Retinal pigment epithelial cell (primary cell): ENCODE measurements around the gene PKDREJ.

ENCODE experiments used
- DNase-seq: peaks from one replicate; pipeline ENCODE4 v3.0.0-alpha.2; 2010; ENCODE audit warnings: low read depth
- H3K4me3 ChIP-seq: 2 replicates; pipeline ENCODE4 v1.5.1; 2011; ENCODE audit warnings: mild to moderate bottlenecking, low read length, control low read depth, moderate library complexity
- TF ChIP-seq, protein P1 (sequence below): conservative IDR thresholded peaks from 2 replicates; pipeline ENCODE4 v1.5.1; 2011; ENCODE audit warnings: low read depth, low read length, control low read depth, inconsistent platforms

PKDREJ gene

DNA sequence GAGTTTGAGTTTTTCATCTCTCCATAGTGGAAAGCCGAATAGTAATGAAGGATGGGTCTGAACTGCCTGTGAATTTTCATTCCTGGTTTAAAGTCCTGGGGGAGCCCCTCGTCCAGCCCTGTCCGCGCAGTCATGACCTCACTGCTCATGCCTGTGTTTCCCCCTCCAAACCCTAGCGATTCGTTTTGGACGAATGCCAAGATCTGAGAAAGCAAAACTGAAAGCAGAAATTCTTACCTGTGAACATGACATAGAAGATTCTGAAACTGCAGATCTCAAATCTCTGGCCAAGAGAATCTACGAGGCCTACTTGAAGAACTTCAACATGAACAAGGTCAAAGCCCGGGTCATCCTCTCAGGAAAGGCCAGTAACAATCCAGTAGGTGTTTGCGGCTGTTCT lies 43.5 kb downstream of the PKDREJ start:
- TF ChIP-seq, protein P1, sequence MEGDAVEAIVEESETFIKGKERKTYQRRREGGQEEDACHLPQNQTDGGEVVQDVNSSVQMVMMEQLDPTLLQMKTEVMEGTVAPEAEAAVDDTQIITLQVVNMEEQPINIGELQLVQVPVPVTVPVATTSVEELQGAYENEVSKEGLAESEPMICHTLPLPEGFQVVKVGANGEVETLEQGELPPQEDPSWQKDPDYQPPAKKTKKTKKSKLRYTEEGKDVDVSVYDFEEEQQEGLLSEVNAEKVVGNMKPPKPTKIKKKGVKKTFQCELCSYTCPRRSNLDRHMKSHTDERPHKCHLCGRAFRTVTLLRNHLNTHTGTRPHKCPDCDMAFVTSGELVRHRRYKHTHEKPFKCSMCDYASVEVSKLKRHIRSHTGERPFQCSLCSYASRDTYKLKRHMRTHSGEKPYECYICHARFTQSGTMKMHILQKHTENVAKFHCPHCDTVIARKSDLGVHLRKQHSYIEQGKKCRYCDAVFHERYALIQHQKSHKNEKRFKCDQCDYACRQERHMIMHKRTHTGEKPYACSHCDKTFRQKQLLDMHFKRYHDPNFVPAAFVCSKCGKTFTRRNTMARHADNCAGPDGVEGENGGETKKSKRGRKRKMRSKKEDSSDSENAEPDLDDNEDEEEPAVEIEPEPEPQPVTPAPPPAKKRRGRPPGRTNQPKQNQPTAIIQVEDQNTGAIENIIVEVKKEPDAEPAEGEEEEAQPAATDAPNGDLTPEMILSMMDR, result no peak
- H3K4me3 ChIP-seq, result no peak overlapping the region
- no peak for DNase-seq

DNA sequence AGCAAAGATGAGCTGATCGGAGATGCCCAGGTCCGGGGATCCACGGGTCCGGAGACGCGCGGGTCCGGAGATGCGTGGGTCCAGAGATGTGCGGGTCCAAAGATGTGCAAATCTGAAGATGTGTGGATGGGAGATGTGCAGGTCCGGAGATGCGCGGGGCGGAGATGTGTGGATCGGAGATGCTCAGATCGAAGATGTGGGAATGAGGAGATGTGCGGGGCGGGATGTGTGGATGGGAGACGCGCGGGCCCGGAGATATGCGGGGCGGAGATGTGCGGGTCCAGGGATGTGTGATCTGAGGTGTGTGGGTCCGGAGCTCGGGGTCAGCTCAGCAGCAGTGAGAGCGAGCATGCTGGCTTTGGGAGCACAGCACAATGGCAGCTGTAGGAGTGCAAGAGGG lies 48.5 kb downstream of the PKDREJ start:
- TF ChIP-seq, protein P1, result no peak
- no peak for DNase-seq
- no peak overlapping the region for H3K4me3 ChIP-seq

DNA sequence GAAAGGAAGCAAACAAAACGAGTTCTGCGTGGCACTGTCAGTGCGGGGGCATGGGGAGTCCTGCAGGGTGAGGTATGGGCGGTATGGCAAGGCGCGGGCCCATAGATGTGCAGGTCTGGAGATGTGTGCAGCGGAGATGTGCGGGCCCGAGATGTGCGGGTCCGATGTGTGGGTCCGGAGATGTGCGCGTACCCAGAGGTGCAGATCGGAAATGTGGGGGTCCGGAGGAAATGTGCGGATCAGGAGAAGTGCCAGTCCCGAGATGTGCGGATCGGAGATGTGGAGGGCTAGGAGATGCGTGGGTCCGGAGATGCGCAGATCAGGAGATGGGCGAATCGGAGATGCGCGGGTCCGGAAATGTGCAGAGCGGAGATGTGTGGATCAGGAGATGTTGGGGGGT lies 49.0 kb downstream of the PKDREJ start:
- TF ChIP-seq, protein P1, result no peak
- H3K4me3 ChIP-seq, result no peak overlapping the region
- DNase-seq, result no peak

DNA sequence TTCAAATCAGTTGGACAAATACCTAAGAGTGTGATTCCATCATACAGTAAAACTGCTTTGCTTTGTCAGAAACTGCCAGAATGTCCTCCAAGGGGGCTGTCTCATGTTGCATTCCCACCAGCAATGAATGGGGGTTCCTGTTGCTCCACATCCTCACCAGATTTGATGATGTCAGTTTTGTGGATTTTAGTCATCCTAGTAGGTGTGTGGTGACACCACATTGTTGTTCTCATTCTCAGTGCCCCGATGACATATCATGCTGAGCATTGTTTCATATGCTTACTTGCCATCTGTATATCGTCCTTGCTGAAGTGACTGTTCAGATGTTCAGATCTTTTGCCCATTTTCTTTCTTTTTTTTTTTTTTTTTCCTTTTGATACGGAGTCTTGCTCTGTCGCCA lies 50.1 kb downstream of the PKDREJ start:
- no peak overlapping the region for H3K4me3 ChIP-seq
- TF ChIP-seq, protein P1, result no peak
- no peak for DNase-seq

DNA sequence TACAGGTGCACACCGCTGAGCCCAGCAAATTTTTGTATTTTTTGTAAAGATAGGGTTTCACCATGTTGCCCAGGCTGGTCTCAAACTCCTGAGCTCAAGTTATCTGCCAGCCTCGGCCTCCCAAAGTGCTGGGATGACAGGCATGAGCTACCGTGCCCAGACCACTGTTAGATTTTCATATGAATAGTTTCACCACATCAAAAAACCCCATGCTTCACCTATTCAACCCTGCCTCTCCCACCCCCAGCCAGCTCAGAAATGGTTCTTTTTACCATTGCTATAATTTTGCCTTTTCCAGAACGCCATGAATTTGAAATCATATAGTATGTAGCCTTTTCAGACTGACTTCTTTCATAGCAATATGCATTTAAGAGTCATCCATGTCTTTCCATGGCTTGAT lies 50.9 kb downstream of the PKDREJ start:
- TF ChIP-seq, protein P1, result no peak
- H3K4me3 ChIP-seq, result no peak overlapping the region
- DNase-seq, result no peak

DNA sequence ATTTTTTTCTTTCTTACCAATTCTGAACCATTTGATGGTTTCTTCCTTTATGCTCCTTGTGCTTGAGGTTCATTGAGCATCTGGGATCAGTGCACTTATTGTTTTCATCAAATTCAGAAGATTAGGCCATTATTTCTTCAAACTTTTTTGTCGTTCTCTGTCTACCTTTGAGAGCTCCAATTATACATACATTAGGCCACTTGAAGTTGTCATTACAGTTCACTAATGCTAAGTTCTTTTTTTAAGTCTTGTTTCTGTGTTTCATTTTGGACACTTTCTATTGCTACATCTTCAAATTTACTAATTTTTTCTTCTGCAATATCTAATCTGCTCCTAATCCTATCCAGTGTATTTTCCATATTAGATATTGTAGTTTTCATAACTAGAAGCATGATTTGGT lies 53.9 kb downstream of the PKDREJ start:
- TF ChIP-seq, protein P1, result no peak
- no peak for DNase-seq
- H3K4me3 ChIP-seq, result no peak overlapping the region
